OCI-LY7 (cell line): ENCODE measurements around the gene UBQLN2. TPM values are rescaled to one million over a fixed set of nuclear protein-coding genes. Genes with fewer than 3 reads are reported as not detected.
"Not testable (repeated sequence)": the region's sequence is repeated elsewhere in the genome, so short reads cannot be mapped to it uniquely, and the experiment has no call there.

Experiments
- Bru-seq: library from RNA; stranded (reverse); fragments of 400-500 nt; gene quantifications from one replicate; lab custom pipeline; 2021; lab: Mats Ljungman, UMichigan
- BruChase-seq, 2 experiments: library from RNA; stranded (reverse); fragments of 400-500 nt; gene quantifications; one replicate each; lab custom pipeline; 2021; lab: Mats Ljungman, UMichigan
- BruUV-seq: library from RNA; stranded (reverse); fragments of 400-500 nt; replicated peaks from 2 replicates; lab custom pipeline; 2021; lab: Mats Ljungman, UMichigan
- CTCF ChIA-PET: fragments of 300-600 bp; sonication (Branson Sonifier 250); formaldehyde crosslinking; loops from one replicate; lab custom pipeline; 2022; ENCODE audit warnings: antibody characterized with exemption; ENCODE audit not compliant: unreplicated experiment; lab: Charles Lee
- POLR2A ChIA-PET: fragments of 300-600 bp; sonication (Branson Sonifier 250); formaldehyde crosslinking; loops from one replicate; lab custom pipeline; 2022; ENCODE audit warnings: antibody characterized with exemption; lab: Charles Lee
- DNase-seq: peaks from one replicate; pipeline ENCODE4 v3.0.0-alpha.2; 2015; ENCODE audit warnings: low spot score
- H2AFZ ChIP-seq: fragments of 200-600 bp; sonication (generic), shearing (Covaris generic); 2 replicates; pipeline ENCODE4 v1.6.1; 2014; ENCODE audit warnings: mild to moderate bottlenecking, antibody characterized with exemption, low read length, moderate library complexity
- H3K27ac ChIP-seq: fragments of 200-600 bp; sonication (generic); 2 replicates; pipeline ENCODE4 v1.5.1; 2014; ENCODE audit warnings: mixed run types, low read depth, mild to moderate bottlenecking, moderate library complexity, low read length, inconsistent platforms; ENCODE audit not compliant: poor library complexity, severe bottlenecking
- H3K36me3 ChIP-seq: fragments of 200-600 bp; sonication (generic); 2 replicates; pipeline ENCODE4 v1.6.1; 2014; ENCODE audit warnings: mild to moderate bottlenecking, antibody characterized with exemption, low read length, moderate library complexity, mixed read lengths; ENCODE audit not compliant: insufficient read depth
- H3K4me1 ChIP-seq: fragments of 200-600 bp; sonication (generic); 2 replicates; pipeline ENCODE4 v1.5.1; 2014; ENCODE audit warnings: mild to moderate bottlenecking, low read length; ENCODE audit not compliant: insufficient read depth, poor library complexity, severe bottlenecking
- H3K4me2 ChIP-seq: fragments of 200-600 bp; sonication (generic); 2 replicates; pipeline ENCODE4 v1.6.1; 2014; ENCODE audit warnings: mild to moderate bottlenecking, low read length
- H3K4me3 ChIP-seq: fragments of 200-600 bp; sonication (generic); 2 replicates; pipeline ENCODE4 v1.5.1; 2014; ENCODE audit warnings: mild to moderate bottlenecking, low read depth, low read length; ENCODE audit not compliant: poor library complexity, severe bottlenecking
- H3K79me2 ChIP-seq: fragments of 200-600 bp; sonication (generic); 2 replicates; pipeline ENCODE4 v1.6.1; 2016; ENCODE audit warnings: low read depth, mild to moderate bottlenecking, low read length, moderate library complexity, mixed read lengths; ENCODE audit not compliant: insufficient read depth
- H3K9me2 ChIP-seq: fragments of 200-600 bp; sonication (generic); 2 replicates; pipeline ENCODE4 v1.6.1; 2016; ENCODE audit warnings: mild to moderate bottlenecking, low read length, mixed read lengths; ENCODE audit not compliant: insufficient read depth
- H3K9me3 ChIP-seq: fragments of 200-600 bp; sonication (generic); 2 replicates; pipeline ENCODE4 v1.6.1; 2014; ENCODE audit warnings: mild to moderate bottlenecking, mixed run types, low read length, mixed read lengths
- H4K20me1 ChIP-seq: fragments of 200-600 bp; sonication (generic); 2 replicates; pipeline ENCODE4 v1.6.1; 2014; ENCODE audit warnings: mild to moderate bottlenecking, antibody characterized with exemption, low read length, moderate library complexity, mixed read lengths; ENCODE audit not compliant: insufficient read depth
- CTCF ChIP-seq: fragments of 200-600 bp; sonication (generic); conservative IDR thresholded peaks from 2 replicates; pipeline ENCODE4 v1.5.1; 2014; ENCODE audit warnings: mild to moderate bottlenecking, antibody characterized with exemption, low read length, moderate library complexity, mixed read lengths
- EZH2phosphoT487 ChIP-seq: fragments of 200-600 bp; sonication (generic); IDR thresholded peaks from 2 replicates; pipeline ENCODE4 v1.6.1; 2018; ENCODE audit warnings: low read depth, borderline replicate concordance, mild to moderate bottlenecking, mixed run types, antibody characterized with exemption, low read length, moderate library complexity, mixed read lengths
- intact Hi-C: fragments of 100-400 bp; cut with micrococcal nuclease; formaldehyde crosslinking; loops from one replicate; pipeline ENCODE4 v1.10.0; 2022; ENCODE audit not compliant: unreplicated experiment
- long read RNA-seq: library from polyadenylated mRNA; stranded (forward); transcript quantifications from one replicate; pipeline ENCODE4 v2.0.0, GENCODE V29; 2022
- total RNA-seq, 2 experiments: library from RNA; depleted of rRNA in 1 of 2; stranded (reverse); fragments of >200 nt in 1 of 2; shearing (Covaris generic) in 1 of 2; gene quantifications; 2 replicates each; pipeline ENCODE4 v1.2.3, GENCODE V29; 2014 to 2022

UBQLN2 gene
- 7.4 and 9.6 TPM in 2 replicates for total RNA-seq (2014; rRNA removed; shearing (Covaris generic))
- total RNA-seq (2022): 23.0 and 23.7 TPM in 2 replicates
- percentile 88 among the genes with signal in this experiment for Bru-seq, nascent RNA
- percentile 93 among the genes with signal in this experiment for BruChase-seq, experiment 1, labeled RNA remaining after a 6-hour chase
- percentile 97 among the genes with signal in this experiment for BruChase-seq, experiment 2, labeled RNA remaining after a 2-hour chase
- long read RNA-seq, full-length matches to known transcripts: 50 of 52 reads
- long read RNA-seq, partial matches to known transcripts: 0 of 52 reads
- long read RNA-seq, other reads (novel, unspliced or antisense): 2 of 52 reads

GRCh38 chrX:56563231-56564161 lies at the start of gene UBQLN2:
UBQLN2 (plus strand) TSS chrX:56563627; CDS start chrX:56563874, 247 bp downstream.
- peak; percentile 79 for DNase-seq

GRCh38 chrX:56519642-56520041 lies 43.8 kb upstream of the UBQLN2 start:
- no peak overlapping the region for H2AFZ ChIP-seq
- BruUV-seq: no TSS peak
- ChIA-PET CTCF (no interaction called here), POLR2A (no interaction called here)
- H3K4me3 ChIP-seq: no peak overlapping the region
- intact Hi-C loops: no loop called here
- H4K20me1 ChIP-seq: no peaks in the 10 kb centered on the region
- H3K4me2 ChIP-seq: no peak overlapping the region
- no peaks in the 10 kb centered on the region for H3K9me2 ChIP-seq
- no peak for DNase-seq
- H3K36me3 ChIP-seq: no peaks in the 10 kb centered on the region
- H3K27ac ChIP-seq: no peak overlapping the region
- TF ChIP-seq EZH2phosphoT487 (no peak), CTCF (no peak)
- no peaks in the 10 kb centered on the region for H3K4me1 ChIP-seq
- no peaks in the 10 kb centered on the region for H3K9me3 ChIP-seq
- no peaks in the 10 kb centered on the region for H3K79me2 ChIP-seq

More at GRCh38 chrX:56563231-56564161, at the start of gene UBQLN2:
- intact Hi-C loops: loop anchor here (2.0 to 10.0 kb wide), 3 partner anchors 165 to 1391 kb away; partner anchors contain the start of genes NBDY and RRAGB
- Histone ChIP-seq H4K20me1 (peaks cover 24% of the 10 kb centered on the region; the same call in 1 of the 2 replicates), H3K9me2 (no peaks in the 10 kb centered on the region), H3K36me3 (peaks cover 24% of the 10 kb centered on the region), H3K4me2 (peak within 1 kb of the TSS; percentile 88), H2AFZ (peak within 1 kb of the TSS; percentile 94), H3K9me3 (no peaks in the 10 kb centered on the region), H3K27ac (peak within 1 kb of the TSS; percentile 91), H3K4me1 (peaks cover 15% of the 10 kb centered on the region), H3K4me3 (peak within 1 kb of the TSS; percentile 84), H3K79me2 (peaks cover 49% of the 10 kb centered on the region)
- TF ChIP-seq EZH2phosphoT487: no peak
- TF ChIP-seq CTCF: peak; percentile 50
- POLR2A ChIA-PET: interaction anchor here (1.0 to 1.7 kb wide), 2 partner anchors 165 to 166 kb away, joined by 3 to 4 read pairs; partner anchors contain the start of gene NBDY
- CTCF ChIA-PET: no interaction called here
- no TSS peak for BruUV-seq

- H3K4me2 ChIP-seq, H3K36me3 ChIP-seq, H3K79me2 ChIP-seq, H2AFZ ChIP-seq, H3K27ac ChIP-seq, H3K4me3 ChIP-seq, H4K20me1 ChIP-seq, H3K9me3 ChIP-seq, BruUV-seq, CTCF ChIA-PET, H3K4me1 ChIP-seq, POLR2A ChIA-PET, H3K9me2 ChIP-seq, DNase-seq, intact Hi-C loops: not testable (repeated sequence)
Measured at GRCh38 chrX:56529482-56530007, 33.9 kb upstream of the UBQLN2 start.
